Measurements from ENCODE around the gene RIMKLA. TPM values are rescaled to one million over a fixed set of nuclear protein-coding genes. Genes with fewer than 3 reads are reported as not detected.

Gene RIMKLA
- total and polyA plus RNA-seq, 2 donors (not counting 1 experiment from before 2014, with no cell fraction given) = 0.01 TPM; not detected in 1

DNA sequence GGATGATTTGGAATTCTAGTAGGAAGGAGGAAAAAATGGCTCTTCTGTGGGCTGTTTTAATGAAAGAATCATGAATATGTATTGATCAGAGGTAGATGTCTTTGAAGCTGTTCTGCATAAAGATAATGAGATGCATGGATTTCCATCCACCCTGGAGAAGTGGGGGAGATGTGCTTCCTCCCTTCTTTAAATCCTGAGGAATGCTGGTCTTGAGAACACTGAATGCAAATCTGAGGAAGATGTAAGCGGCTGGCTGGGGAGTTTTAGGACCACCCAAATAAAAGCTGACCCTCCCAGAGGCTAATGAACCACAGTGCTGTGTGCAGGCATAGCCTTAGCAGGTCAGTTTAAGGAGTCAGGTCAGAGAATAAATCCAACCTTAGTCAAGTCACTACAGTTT lies 37.9 kb downstream of the RIMKLA start:
- intact Hi-C loops (cut with micrococcal nuclease) = no loop called here
- no peaks in the 10 kb centered on the region for H4K20me1 ChIP-seq (ENCODE audit: control insufficient read depth, insufficient read depth, low read length, poor library complexity, severe bottlenecking)
- H3K4me1 Mint-ChIP-seq = no peaks in the 10 kb centered on the region
- H3K4me1 ChIP-seq (ENCODE audit: control insufficient read depth in 2 of 2, insufficient read depth in 2 of 2, low read length in 2 of 2) = no peaks in the 10 kb centered on the region
- no peaks in the 10 kb centered on the region for H3K27me3 ChIP-seq (replicated peaks in 1 of 4; ENCODE audit: control extremely low read depth in 1 of 4, control insufficient read depth in 3 of 4, insufficient read depth in 4 of 4, low read length in 3 of 4)
- no peaks in the 10 kb centered on the region for H3K79me2 ChIP-seq (ENCODE audit: control insufficient read depth, insufficient read depth, low read length)
- H3K9me3 ChIP-seq (ENCODE audit: control extremely low read depth in 1 of 3, control insufficient read depth in 2 of 3, insufficient read depth in 1 of 3, low read length in 2 of 3) = no peaks in the 10 kb centered on the region
- ATAC-seq (ENCODE audit: low read depth) = no peak
- DNase-seq = no peak
- CTCF ChIA-PET = no interaction called here
- no peak overlapping the region for H3K9ac ChIP-seq (ENCODE audit: low read length)
- POLR2A ChIA-PET = no interaction called here
- TF ChIP-seq, protein P1, sequence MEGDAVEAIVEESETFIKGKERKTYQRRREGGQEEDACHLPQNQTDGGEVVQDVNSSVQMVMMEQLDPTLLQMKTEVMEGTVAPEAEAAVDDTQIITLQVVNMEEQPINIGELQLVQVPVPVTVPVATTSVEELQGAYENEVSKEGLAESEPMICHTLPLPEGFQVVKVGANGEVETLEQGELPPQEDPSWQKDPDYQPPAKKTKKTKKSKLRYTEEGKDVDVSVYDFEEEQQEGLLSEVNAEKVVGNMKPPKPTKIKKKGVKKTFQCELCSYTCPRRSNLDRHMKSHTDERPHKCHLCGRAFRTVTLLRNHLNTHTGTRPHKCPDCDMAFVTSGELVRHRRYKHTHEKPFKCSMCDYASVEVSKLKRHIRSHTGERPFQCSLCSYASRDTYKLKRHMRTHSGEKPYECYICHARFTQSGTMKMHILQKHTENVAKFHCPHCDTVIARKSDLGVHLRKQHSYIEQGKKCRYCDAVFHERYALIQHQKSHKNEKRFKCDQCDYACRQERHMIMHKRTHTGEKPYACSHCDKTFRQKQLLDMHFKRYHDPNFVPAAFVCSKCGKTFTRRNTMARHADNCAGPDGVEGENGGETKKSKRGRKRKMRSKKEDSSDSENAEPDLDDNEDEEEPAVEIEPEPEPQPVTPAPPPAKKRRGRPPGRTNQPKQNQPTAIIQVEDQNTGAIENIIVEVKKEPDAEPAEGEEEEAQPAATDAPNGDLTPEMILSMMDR (IDR thresholded peaks at IDR 0.05) = no peak
- no peak for TF ChIP-seq EZH2 (IDR thresholded peaks at IDR 0.05; ENCODE audit: borderline replicate concordance, insufficient read depth, low read depth, low read length, poor library complexity, severe bottlenecking)
- no peaks in the 10 kb centered on the region for H3K36me3 ChIP-seq (replicated peaks in 1 of 2; ENCODE audit: control extremely low read depth in 1 of 2, control insufficient read depth in 1 of 2, extremely low read depth in 1 of 2, insufficient read depth in 2 of 2, low read length in 1 of 2)
- H2AFZ ChIP-seq (ENCODE audit: insufficient read depth, low read depth, low read length, poor library complexity, severe bottlenecking) = no peak overlapping the region
- H3K27me3 Mint-ChIP-seq = peaks cover 28% of the 10 kb centered on the region
- no peak overlapping the region for H3K4me3 Mint-ChIP-seq
- H3K9me3 Mint-ChIP-seq (ENCODE audit: insufficient read depth) = no peaks in the 10 kb centered on the region
- no CpG with 5 or more reads among the region's 1 CpG for WGBS (ENCODE audit: insufficient coverage)
- no peak overlapping the region for H3K4me3 ChIP-seq (ENCODE audit: control extremely low read depth in 1 of 5, extremely low read depth in 1 of 5, insufficient read depth in 1 of 5, low read depth in 2 of 5, low read length in 4 of 5)
- no peak overlapping the region for H3K27ac ChIP-seq (ENCODE audit: low read length in 2 of 2)
- no peak overlapping the region for H3K4me2 ChIP-seq (replicated peaks; ENCODE audit: low read depth, low read length, poor library complexity, severe bottlenecking)
- no peak overlapping the region for H3K27ac Mint-ChIP-seq

DNA sequence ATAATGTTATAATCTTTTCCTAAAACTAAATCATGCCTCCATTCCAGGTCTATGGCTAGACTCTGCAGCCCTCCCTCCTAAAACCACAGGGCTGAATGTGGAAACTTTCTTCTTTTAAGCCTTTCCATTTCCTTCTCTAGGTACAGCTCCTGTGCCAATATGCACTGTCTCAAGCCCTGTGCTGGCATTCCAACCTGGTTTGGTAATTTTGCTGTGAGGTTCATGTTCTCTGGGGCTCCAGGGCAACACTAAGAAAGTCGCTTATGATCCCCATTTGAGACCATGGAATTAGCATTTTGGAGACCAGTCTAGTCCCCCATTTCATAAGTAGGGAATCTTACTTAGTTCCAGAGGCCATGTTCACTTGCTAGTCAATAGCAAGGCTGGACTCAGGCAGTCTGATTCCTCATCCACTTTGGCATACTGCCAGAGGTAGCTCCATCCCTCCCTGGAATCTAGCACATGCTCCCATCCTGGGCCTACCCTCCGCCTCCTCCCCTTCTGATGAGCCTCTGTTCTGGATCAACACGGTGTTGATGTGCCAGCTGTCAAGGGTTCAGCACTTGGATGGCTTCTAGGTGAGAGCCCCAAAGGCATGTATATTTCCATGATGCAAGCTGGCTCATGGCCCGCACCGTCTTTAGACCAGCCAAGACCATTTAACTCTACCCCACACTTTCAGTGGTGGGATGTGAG lies 38.7 kb downstream of the RIMKLA start:
- Histone ChIP-seq H3K36me3 (replicated peaks in 1 of 2; ENCODE audit: control extremely low read depth in 1 of 2, control insufficient read depth in 1 of 2, extremely low read depth in 1 of 2, insufficient read depth in 2 of 2, low read length in 1 of 2) (no peaks in the 10 kb centered on the region), H3K27ac (ENCODE audit: low read length in 2 of 2) (no peak overlapping the region), H3K79me2 (ENCODE audit: control insufficient read depth, insufficient read depth, low read length) (no peaks in the 10 kb centered on the region), H3K9me3 (ENCODE audit: control extremely low read depth in 1 of 3, control insufficient read depth in 2 of 3, insufficient read depth in 1 of 3, low read length in 2 of 3) (no peaks in the 10 kb centered on the region), H3K27me3 (replicated peaks in 1 of 4; ENCODE audit: control extremely low read depth in 1 of 4, control insufficient read depth in 3 of 4, insufficient read depth in 4 of 4, low read length in 3 of 4) (no peaks in the 10 kb centered on the region), H2AFZ (ENCODE audit: insufficient read depth, low read depth, low read length, poor library complexity, severe bottlenecking) (no peak overlapping the region), H4K20me1 (ENCODE audit: control insufficient read depth, insufficient read depth, low read length, poor library complexity, severe bottlenecking) (no peaks in the 10 kb centered on the region), H3K9ac (ENCODE audit: low read length) (no peak overlapping the region), H3K4me1 (ENCODE audit: control insufficient read depth in 2 of 2, insufficient read depth in 2 of 2, low read length in 2 of 2) (no peaks in the 10 kb centered on the region), H3K4me2 (replicated peaks; ENCODE audit: low read depth, low read length, poor library complexity, severe bottlenecking) (no peak overlapping the region), H3K4me3 (ENCODE audit: control extremely low read depth in 1 of 5, extremely low read depth in 1 of 5, insufficient read depth in 1 of 5, low read depth in 2 of 5, low read length in 4 of 5) (no peak overlapping the region)
- ChIA-PET CTCF (no interaction called here), POLR2A (no interaction called here)
- TF ChIP-seq, protein P1 (IDR thresholded peaks at IDR 0.05) = no peak
- no peak for TF ChIP-seq EZH2 (IDR thresholded peaks at IDR 0.05; ENCODE audit: borderline replicate concordance, insufficient read depth, low read depth, low read length, poor library complexity, severe bottlenecking)
- H3K27ac Mint-ChIP-seq = no peak overlapping the region
- no peaks in the 10 kb centered on the region for H3K9me3 Mint-ChIP-seq (ENCODE audit: insufficient read depth)
- WGBS (ENCODE audit: insufficient coverage) = 87% methylated on average over 3 of the region's 5 CpGs
- no peak for DNase-seq
- no peak for ATAC-seq (ENCODE audit: low read depth)
- H3K27me3 Mint-ChIP-seq = peaks cover 24% of the 10 kb centered on the region
- no peaks in the 10 kb centered on the region for H3K4me1 Mint-ChIP-seq
- no peak overlapping the region for H3K4me3 Mint-ChIP-seq
- intact Hi-C loops (cut with micrococcal nuclease) = no loop called here
